ENCODE measurements around the gene HPCA. TPM values are rescaled to one million over a fixed set of nuclear protein-coding genes. Genes with fewer than 3 reads are reported as not detected.

Gene HPCA
- total RNA-seq, 1 donor from 2014 or later = not detected

- TF ChIP-seq, protein P1, sequence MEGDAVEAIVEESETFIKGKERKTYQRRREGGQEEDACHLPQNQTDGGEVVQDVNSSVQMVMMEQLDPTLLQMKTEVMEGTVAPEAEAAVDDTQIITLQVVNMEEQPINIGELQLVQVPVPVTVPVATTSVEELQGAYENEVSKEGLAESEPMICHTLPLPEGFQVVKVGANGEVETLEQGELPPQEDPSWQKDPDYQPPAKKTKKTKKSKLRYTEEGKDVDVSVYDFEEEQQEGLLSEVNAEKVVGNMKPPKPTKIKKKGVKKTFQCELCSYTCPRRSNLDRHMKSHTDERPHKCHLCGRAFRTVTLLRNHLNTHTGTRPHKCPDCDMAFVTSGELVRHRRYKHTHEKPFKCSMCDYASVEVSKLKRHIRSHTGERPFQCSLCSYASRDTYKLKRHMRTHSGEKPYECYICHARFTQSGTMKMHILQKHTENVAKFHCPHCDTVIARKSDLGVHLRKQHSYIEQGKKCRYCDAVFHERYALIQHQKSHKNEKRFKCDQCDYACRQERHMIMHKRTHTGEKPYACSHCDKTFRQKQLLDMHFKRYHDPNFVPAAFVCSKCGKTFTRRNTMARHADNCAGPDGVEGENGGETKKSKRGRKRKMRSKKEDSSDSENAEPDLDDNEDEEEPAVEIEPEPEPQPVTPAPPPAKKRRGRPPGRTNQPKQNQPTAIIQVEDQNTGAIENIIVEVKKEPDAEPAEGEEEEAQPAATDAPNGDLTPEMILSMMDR (IDR thresholded peaks at IDR 0.05; ENCODE audit: insufficient read depth, low read depth, low read length) = no peak
- no peak for TF ChIP-seq EZH2 (IDR thresholded peaks at IDR 0.05; ENCODE audit: insufficient read depth, low read length)
- no peaks in the 10 kb centered on the region for H3K9me3 Mint-ChIP-seq (ENCODE audit: unreplicated experiment)
- peaks cover 7% of the 10 kb centered on the region for H3K4me1 Mint-ChIP-seq (ENCODE audit: low read depth, unreplicated experiment)
- no peak for FAIRE-seq
- H3K4me3 Mint-ChIP-seq (ENCODE audit: unreplicated experiment) = no peak overlapping the region
- Histone ChIP-seq H3K4me3 (ENCODE audit: insufficient read depth, low read depth, low read length) (no peak overlapping the region), H3K27me3 (ENCODE audit: insufficient read depth, low read length) (no peaks in the 10 kb centered on the region), H3K79me2 (ENCODE audit: insufficient read depth, low read length) (no peaks in the 10 kb centered on the region), H3K4me1 (ENCODE audit: insufficient read depth, low read length) (no peaks in the 10 kb centered on the region), H3K9me3 (ENCODE audit: insufficient read depth, low read depth, low read length) (no peaks in the 10 kb centered on the region), H3K4me2 (ENCODE audit: low read length) (no peak overlapping the region), H4K20me1 (ENCODE audit: insufficient read depth, low read length) (peaks cover 4% of the 10 kb centered on the region), H3K27ac (ENCODE audit: low read depth, low read length) (no peak overlapping the region), H3K36me3 (ENCODE audit: insufficient read depth, low read length) (peaks cover 3% of the 10 kb centered on the region), H3K9ac (ENCODE audit: low read length) (no peak overlapping the region), H2AFZ (ENCODE audit: low read depth, low read length) (no peak overlapping the region)
- H3K27ac Mint-ChIP-seq (ENCODE audit: unreplicated experiment) = no peak overlapping the region
- no peak for DNase-seq (ENCODE audit: low read depth)
- peaks cover 23% of the 10 kb centered on the region for H3K36me3 Mint-ChIP-seq (ENCODE audit: low read depth, unreplicated experiment)
- no peaks in the 10 kb centered on the region for H3K27me3 Mint-ChIP-seq (ENCODE audit: low read depth, unreplicated experiment)
Measured at GRCh38 chr1:32859915-32860314, 26.4 kb upstream of the HPCA start.

- Mint-ChIP-seq H3K9me3 (ENCODE audit: unreplicated experiment) (no peaks in the 10 kb centered on the region), H3K36me3 (ENCODE audit: low read depth, unreplicated experiment) (peaks cover 23% of the 10 kb centered on the region), H3K27ac (ENCODE audit: unreplicated experiment) (no peak overlapping the region), H3K27me3 (ENCODE audit: low read depth, unreplicated experiment) (no peaks in the 10 kb centered on the region), H3K4me3 (ENCODE audit: unreplicated experiment) (no peak overlapping the region), H3K4me1 (ENCODE audit: low read depth, unreplicated experiment) (peaks cover 7% of the 10 kb centered on the region)
- Histone ChIP-seq H3K4me3 (ENCODE audit: insufficient read depth, low read depth, low read length) (no peak overlapping the region), H4K20me1 (ENCODE audit: insufficient read depth, low read length) (peaks cover 4% of the 10 kb centered on the region), H3K4me2 (ENCODE audit: low read length) (no peak overlapping the region), H3K27ac (ENCODE audit: low read depth, low read length) (no peak overlapping the region), H3K27me3 (ENCODE audit: insufficient read depth, low read length) (no peaks in the 10 kb centered on the region), H2AFZ (ENCODE audit: low read depth, low read length) (no peak overlapping the region), H3K9ac (ENCODE audit: low read length) (no peak overlapping the region), H3K9me3 (ENCODE audit: insufficient read depth, low read depth, low read length) (no peaks in the 10 kb centered on the region), H3K4me1 (ENCODE audit: insufficient read depth, low read length) (no peaks in the 10 kb centered on the region), H3K79me2 (ENCODE audit: insufficient read depth, low read length) (no peaks in the 10 kb centered on the region), H3K36me3 (ENCODE audit: insufficient read depth, low read length) (no peaks in the 10 kb centered on the region)
- TF ChIP-seq, protein P1 (IDR thresholded peaks at IDR 0.05; ENCODE audit: insufficient read depth, low read depth, low read length) = no peak
- TF ChIP-seq EZH2 (IDR thresholded peaks at IDR 0.05; ENCODE audit: insufficient read depth, low read length) = no peak
- DNase-seq (ENCODE audit: low read depth) (no peak), FAIRE-seq (peak; percentile 20)
Measured at GRCh38 chr1:32860566-32860965, 25.7 kb upstream of the HPCA start.

DNA sequence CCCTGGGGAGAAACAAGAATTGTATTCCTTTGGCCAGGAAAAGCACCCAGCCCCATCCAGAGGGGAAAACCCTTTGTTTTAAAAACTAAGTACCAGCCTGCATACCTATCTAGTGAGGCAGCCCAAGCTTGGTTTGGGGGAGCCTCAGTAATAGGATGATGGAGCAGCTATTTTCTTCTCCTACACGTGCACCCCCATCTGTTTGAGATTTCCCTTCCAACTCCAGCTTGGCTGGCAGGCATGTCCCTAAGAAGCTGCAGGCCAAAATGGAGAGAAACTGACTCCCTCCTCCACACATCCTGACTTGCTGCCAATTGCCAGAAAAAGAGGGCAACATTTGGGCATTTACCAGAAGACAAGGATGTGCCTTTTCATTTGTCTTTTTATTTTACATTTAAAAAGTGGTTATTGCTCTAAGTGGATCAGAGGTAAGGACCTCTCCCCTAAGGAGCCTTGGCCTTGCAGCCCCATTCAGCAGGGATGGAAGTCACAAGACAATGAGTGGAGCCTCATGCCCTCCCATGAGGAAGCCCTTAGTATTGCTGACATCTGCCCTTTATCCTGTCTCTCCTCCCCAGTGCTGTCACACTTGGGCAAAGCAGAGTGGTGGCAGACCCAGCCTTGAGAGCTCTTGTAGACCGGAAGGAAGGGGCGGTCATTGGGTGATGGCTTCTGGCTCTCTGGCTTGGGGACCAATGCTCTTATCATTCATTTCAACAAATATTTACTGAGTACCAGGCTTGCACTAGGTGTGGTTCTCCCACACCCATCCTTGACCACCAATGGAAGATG is 24.2 kb upstream of the HPCA start:
- DNase-seq (ENCODE audit: low read depth) (no peak), FAIRE-seq (no peak)
- Mint-ChIP-seq H3K36me3 (ENCODE audit: low read depth, unreplicated experiment) (peaks cover 20% of the 10 kb centered on the region), H3K4me1 (ENCODE audit: low read depth, unreplicated experiment) (peaks cover 7% of the 10 kb centered on the region), H3K27me3 (ENCODE audit: low read depth, unreplicated experiment) (peaks cover 3% of the 10 kb centered on the region), H3K9me3 (ENCODE audit: unreplicated experiment) (no peaks in the 10 kb centered on the region), H3K4me3 (ENCODE audit: unreplicated experiment) (no peak overlapping the region), H3K27ac (ENCODE audit: unreplicated experiment) (no peak overlapping the region)
- Histone ChIP-seq H3K4me2 (ENCODE audit: low read length) (no peak overlapping the region), H3K4me3 (ENCODE audit: insufficient read depth, low read depth, low read length) (no peak overlapping the region), H3K79me2 (ENCODE audit: insufficient read depth, low read length) (no peaks in the 10 kb centered on the region), H3K4me1 (ENCODE audit: insufficient read depth, low read length) (no peaks in the 10 kb centered on the region), H3K36me3 (ENCODE audit: insufficient read depth, low read length) (no peaks in the 10 kb centered on the region), H2AFZ (ENCODE audit: low read depth, low read length) (no peak overlapping the region), H4K20me1 (ENCODE audit: insufficient read depth, low read length) (peaks cover 4% of the 10 kb centered on the region), H3K27me3 (ENCODE audit: insufficient read depth, low read length) (no peaks in the 10 kb centered on the region), H3K9ac (ENCODE audit: low read length) (no peak overlapping the region), H3K27ac (ENCODE audit: low read depth, low read length) (no peak overlapping the region), H3K9me3 (ENCODE audit: insufficient read depth, low read depth, low read length) (no peaks in the 10 kb centered on the region)
- TF ChIP-seq, protein P1 (IDR thresholded peaks at IDR 0.05; ENCODE audit: insufficient read depth, low read depth, low read length) = no peak
- no peak for TF ChIP-seq EZH2 (IDR thresholded peaks at IDR 0.05; ENCODE audit: insufficient read depth, low read length)
